GM12865 (cell line): ENCODE measurements around the gene CYP2C18.

Source experiments
- DNase-seq: peaks from one replicate; pipeline ENCODE4 v3.0.0; 2010; ENCODE audit warnings: low read depth
- H3K4me3 ChIP-seq: 2 replicates; pipeline ENCODE4 v1.5.1; 2011; ENCODE audit warnings: mild to moderate bottlenecking, low read depth, low read length, control low read depth
- TF ChIP-seq, protein P1 (sequence below): IDR thresholded peaks from 2 replicates; pipeline ENCODE4 v1.5.1; 2011; ENCODE audit warnings: low read length, control low read depth, low read depth, inconsistent platforms; ENCODE audit not compliant: insufficient read depth; ENCODE audit errors: missing control alignments

The CYP2C18 gene

GRCh38 chr10:94687625-94688248, 4.2 kb downstream of the CYP2C18 start:
- no peak overlapping the region for H3K4me3 ChIP-seq
- TF ChIP-seq, protein P1, sequence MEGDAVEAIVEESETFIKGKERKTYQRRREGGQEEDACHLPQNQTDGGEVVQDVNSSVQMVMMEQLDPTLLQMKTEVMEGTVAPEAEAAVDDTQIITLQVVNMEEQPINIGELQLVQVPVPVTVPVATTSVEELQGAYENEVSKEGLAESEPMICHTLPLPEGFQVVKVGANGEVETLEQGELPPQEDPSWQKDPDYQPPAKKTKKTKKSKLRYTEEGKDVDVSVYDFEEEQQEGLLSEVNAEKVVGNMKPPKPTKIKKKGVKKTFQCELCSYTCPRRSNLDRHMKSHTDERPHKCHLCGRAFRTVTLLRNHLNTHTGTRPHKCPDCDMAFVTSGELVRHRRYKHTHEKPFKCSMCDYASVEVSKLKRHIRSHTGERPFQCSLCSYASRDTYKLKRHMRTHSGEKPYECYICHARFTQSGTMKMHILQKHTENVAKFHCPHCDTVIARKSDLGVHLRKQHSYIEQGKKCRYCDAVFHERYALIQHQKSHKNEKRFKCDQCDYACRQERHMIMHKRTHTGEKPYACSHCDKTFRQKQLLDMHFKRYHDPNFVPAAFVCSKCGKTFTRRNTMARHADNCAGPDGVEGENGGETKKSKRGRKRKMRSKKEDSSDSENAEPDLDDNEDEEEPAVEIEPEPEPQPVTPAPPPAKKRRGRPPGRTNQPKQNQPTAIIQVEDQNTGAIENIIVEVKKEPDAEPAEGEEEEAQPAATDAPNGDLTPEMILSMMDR: no peak
- no peak for DNase-seq

- TF ChIP-seq, protein P1: no peak
- no peak for DNase-seq
- no peak overlapping the region for H3K4me3 ChIP-seq
These were observed 22.6 kb downstream of the CYP2C18 start for GRCh38 chr10:94706089-94706488.

DNA sequence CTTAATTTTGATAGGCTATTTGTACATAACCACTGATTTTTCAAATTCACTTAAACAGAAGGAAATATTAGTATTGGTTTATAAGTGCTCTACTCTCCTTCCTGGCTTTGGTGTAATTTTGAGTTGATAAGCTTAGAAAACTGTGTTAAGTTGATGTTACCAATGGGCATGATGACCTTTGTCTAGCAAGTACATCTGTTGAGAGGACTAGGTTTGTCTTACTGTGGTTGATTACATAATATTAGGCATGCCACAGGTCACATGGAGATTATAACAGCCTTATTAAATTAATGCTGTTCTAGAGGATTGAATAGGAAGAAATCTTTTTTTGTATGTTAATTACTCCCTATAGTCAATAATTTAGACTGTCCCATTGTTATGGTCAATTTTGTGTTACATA, 27.0 kb downstream of the CYP2C18 start:
- TF ChIP-seq, protein P1: no peak
- no peak for DNase-seq
- no peak overlapping the region for H3K4me3 ChIP-seq

DNA sequence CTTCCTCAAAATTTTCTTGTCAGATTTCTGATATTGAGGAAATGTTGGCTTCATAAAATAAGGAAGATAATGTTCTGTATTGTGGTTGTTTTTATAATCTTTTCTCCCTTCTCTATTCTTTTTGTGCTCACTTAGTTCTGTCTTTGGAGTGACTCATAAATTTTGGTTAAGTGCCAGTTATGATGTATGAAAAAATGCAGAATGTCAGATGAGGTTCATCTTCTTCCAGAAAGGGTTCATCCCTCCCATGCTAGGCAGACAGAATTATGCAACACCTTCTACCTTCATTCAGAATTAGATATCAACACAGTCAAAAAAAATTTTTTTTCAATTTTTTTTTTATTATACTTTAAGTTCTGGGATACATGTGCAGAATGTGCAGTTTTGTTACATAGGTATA, 42.3 kb downstream of the CYP2C18 start:
- TF ChIP-seq, protein P1: no peak
- H3K4me3 ChIP-seq: no peak overlapping the region
- no peak for DNase-seq

DNA sequence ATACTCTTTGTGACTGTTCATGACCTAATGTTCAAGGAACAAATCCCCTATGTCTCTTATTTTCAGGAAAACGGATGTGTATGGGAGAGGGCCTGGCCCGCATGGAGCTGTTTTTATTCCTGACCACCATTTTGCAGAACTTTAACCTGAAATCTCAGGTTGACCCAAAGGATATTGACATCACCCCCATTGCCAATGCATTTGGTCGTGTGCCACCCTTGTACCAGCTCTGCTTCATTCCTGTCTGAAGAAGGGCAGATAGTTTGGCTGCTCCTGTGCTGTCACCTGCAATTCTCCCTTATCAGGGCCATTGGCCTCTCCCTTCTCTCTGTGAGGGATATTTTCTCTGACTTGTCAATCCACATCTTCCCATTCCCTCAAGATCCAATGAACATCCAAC, 51.7 kb downstream of the CYP2C18 start:
- DNase-seq: no peak
- TF ChIP-seq, protein P1: no peak
- no peak overlapping the region for H3K4me3 ChIP-seq

- H3K4me3 ChIP-seq: no peak overlapping the region
- no peak for DNase-seq
- TF ChIP-seq, protein P1: no peak
These were observed 55.1 kb downstream of the CYP2C18 start for GRCh38 chr10:94738588-94738987.

- TF ChIP-seq, protein P1: no peak
- DNase-seq: no peak
- H3K4me3 ChIP-seq: no peak overlapping the region
These were observed 63.6 kb downstream of the CYP2C18 start for GRCh38 chr10:94747137-94747536.
